Measurements from ENCODE around the gene BCAS1.
A peak's percentile ranks its signal among the peaks of the same experiment; 100 is the strongest.

Gene BCAS1

DNA sequence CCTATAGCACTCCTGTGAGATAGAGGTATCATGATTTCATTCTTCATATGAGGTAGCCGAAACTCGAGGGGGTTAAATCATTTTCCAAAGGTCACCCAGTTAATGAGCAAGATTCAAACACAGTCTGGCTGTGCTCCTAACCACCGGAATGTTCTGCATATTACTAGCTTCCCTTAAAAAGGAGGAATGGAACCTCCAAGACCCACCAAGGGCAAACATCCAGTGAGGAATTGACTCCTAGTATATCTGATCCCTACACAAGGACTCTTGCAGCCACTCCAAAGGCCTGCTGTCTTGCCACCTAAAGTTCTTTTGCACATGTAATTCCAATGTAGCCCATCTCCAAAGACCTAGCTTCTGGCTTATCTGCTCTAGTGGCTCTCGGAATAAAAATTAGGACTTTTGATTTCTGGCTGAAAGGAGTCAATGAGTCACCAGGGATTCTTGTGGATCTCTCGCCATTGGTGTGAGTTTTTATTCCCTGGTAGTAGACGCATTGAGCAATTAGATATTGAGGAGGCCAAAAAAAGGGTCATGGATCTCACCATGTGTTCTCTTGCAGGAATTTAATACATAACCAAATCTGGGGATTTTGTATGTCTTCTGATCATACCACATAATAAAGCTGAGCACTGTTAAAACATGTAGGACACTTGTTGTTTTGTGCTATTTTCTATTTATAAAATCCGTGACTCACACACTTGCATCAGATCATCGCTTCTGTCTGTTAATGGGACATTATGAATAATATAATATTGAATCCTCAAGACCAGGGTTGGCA lies 9.1 kb downstream of the BCAS1 start:
- H3K36me3 Mint-ChIP-seq (ENCODE audit: low read depth): no peaks in the 10 kb centered on the region
- no peak for DNase-seq (ENCODE audit: low spot score)
- peaks cover under 1% of the 10 kb centered on the region for H3K4me1 Mint-ChIP-seq (ENCODE audit: low read depth)
- peaks cover under 1% of the 10 kb centered on the region for H3K27me3 Mint-ChIP-seq (ENCODE audit: low read depth)
- H3K4me3 Mint-ChIP-seq: no peak overlapping the region
- no peak overlapping the region for H3K27ac Mint-ChIP-seq
- H3K9me3 Mint-ChIP-seq: no peaks in the 10 kb centered on the region

- Mint-ChIP-seq H3K36me3 (ENCODE audit: low read depth) (no peaks in the 10 kb centered on the region), H3K27me3 (ENCODE audit: low read depth) (peaks cover 3% of the 10 kb centered on the region), H3K4me1 (ENCODE audit: low read depth) (no peaks in the 10 kb centered on the region), H3K4me3 (no peak overlapping the region), H3K27ac (no peak overlapping the region), H3K9me3 (no peaks in the 10 kb centered on the region)
- no peak for DNase-seq (ENCODE audit: low spot score)
Observed at GRCh38 chr20:54059691-54060364, 10.6 kb downstream of the BCAS1 start.

GRCh38 chr20:54058420-54059139 lies 11.8 kb downstream of the BCAS1 start:
- H3K4me1 Mint-ChIP-seq (ENCODE audit: low read depth): no peaks in the 10 kb centered on the region
- H3K36me3 Mint-ChIP-seq (ENCODE audit: low read depth): no peaks in the 10 kb centered on the region
- H3K27ac Mint-ChIP-seq: no peak overlapping the region
- DNase-seq (ENCODE audit: low spot score): no peak
- no peak overlapping the region for H3K4me3 Mint-ChIP-seq
- peaks cover 3% of the 10 kb centered on the region for H3K27me3 Mint-ChIP-seq (ENCODE audit: low read depth)
- no peaks in the 10 kb centered on the region for H3K9me3 Mint-ChIP-seq

GRCh38 chr20:54056762-54057639 lies 13.4 kb downstream of the BCAS1 start:
- Mint-ChIP-seq H3K27ac (no peak overlapping the region), H3K27me3 (ENCODE audit: low read depth) (peaks cover 5% of the 10 kb centered on the region), H3K9me3 (no peaks in the 10 kb centered on the region), H3K36me3 (ENCODE audit: low read depth) (no peaks in the 10 kb centered on the region), H3K4me1 (ENCODE audit: low read depth) (no peaks in the 10 kb centered on the region), H3K4me3 (no peak overlapping the region)
- DNase-seq (ENCODE audit: low spot score): no peak

DNA sequence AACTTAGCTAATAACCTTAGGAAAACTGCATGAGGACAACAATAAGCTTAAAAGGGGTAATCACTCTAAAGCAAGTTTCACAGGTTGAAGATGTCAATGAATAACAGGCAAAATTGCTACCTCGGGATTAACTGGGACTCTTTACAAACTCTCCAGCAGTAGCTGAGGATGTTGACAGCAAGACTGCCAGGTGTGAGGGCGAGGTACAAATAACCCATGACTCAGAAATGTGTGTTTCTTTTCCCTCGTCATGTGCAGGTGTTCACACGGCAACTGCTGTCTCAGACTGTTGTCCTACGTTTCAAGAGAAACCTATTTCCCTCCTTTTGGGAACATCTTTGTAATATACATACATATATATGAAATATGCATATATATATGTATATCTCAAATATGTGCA lies 15.9 kb downstream of the BCAS1 start:
- peaks cover 7% of the 10 kb centered on the region for H3K27me3 Mint-ChIP-seq (ENCODE audit: low read depth)
- H3K9me3 Mint-ChIP-seq: no peaks in the 10 kb centered on the region
- no peak overlapping the region for H3K4me3 Mint-ChIP-seq
- H3K27ac Mint-ChIP-seq: no peak overlapping the region
- no peak for DNase-seq (ENCODE audit: low spot score)
- H3K4me1 Mint-ChIP-seq (ENCODE audit: low read depth): no peaks in the 10 kb centered on the region
- no peaks in the 10 kb centered on the region for H3K36me3 Mint-ChIP-seq (ENCODE audit: low read depth)

DNA sequence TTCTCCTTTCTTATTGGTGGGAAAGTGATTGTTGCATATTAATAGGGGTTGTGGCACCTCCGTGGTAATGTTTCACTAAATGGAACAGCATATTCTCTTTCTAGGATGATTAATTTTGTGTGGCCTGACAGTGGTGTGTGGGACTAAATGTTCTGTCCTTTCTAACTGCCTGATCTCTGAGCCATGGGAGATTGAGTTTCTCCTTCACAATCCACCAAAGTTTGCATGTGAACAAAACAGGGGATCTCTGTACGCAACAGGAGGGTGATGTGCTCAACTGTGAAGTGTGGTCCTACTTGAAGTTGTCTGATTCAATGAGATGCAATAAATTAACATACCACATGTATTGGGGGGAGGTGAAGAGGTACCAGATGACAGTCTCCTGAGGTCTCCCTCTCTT lies 19.3 kb downstream of the BCAS1 start:
- H3K9me3 Mint-ChIP-seq: peaks cover 15% of the 10 kb centered on the region

GRCh38 chr20:54048891-54049545 lies 21.4 kb downstream of the BCAS1 start:
- H3K9me3 Mint-ChIP-seq: peaks cover 24% of the 10 kb centered on the region
- H3K4me3 Mint-ChIP-seq: no peak overlapping the region
- H3K36me3 Mint-ChIP-seq (ENCODE audit: low read depth): peaks cover 6% of the 10 kb centered on the region

More for the DNA sequence above, 19.3 kb downstream of the BCAS1 start:
- Mint-ChIP-seq H3K4me1 (ENCODE audit: low read depth) (peaks cover 9% of the 10 kb centered on the region), H3K27ac (no peak overlapping the region), H3K27me3 (ENCODE audit: low read depth) (peaks cover 7% of the 10 kb centered on the region), H3K4me3 (no peak overlapping the region), H3K36me3 (ENCODE audit: low read depth) (peaks cover 4% of the 10 kb centered on the region)
- no peak for DNase-seq (ENCODE audit: low spot score)

GRCh38 chr20:54048481-54048880 lies 21.9 kb downstream of the BCAS1 start:
- no peak for DNase-seq (ENCODE audit: low spot score)
- peaks cover 4% of the 10 kb centered on the region for H3K27me3 Mint-ChIP-seq (ENCODE audit: low read depth)
- peaks cover 14% of the 10 kb centered on the region for H3K4me1 Mint-ChIP-seq (ENCODE audit: low read depth)
- H3K27ac Mint-ChIP-seq: no peak overlapping the region
- peaks cover 6% of the 10 kb centered on the region for H3K36me3 Mint-ChIP-seq (ENCODE audit: low read depth)
- H3K4me3 Mint-ChIP-seq: no peak overlapping the region
- peaks cover 24% of the 10 kb centered on the region for H3K9me3 Mint-ChIP-seq

More at GRCh38 chr20:54048891-54049545, 21.4 kb downstream of the BCAS1 start:
- no peak for DNase-seq (ENCODE audit: low spot score)
- H3K27ac Mint-ChIP-seq: no peak overlapping the region
- peaks cover 12% of the 10 kb centered on the region for H3K4me1 Mint-ChIP-seq (ENCODE audit: low read depth)
- peaks cover 4% of the 10 kb centered on the region for H3K27me3 Mint-ChIP-seq (ENCODE audit: low read depth)

DNA sequence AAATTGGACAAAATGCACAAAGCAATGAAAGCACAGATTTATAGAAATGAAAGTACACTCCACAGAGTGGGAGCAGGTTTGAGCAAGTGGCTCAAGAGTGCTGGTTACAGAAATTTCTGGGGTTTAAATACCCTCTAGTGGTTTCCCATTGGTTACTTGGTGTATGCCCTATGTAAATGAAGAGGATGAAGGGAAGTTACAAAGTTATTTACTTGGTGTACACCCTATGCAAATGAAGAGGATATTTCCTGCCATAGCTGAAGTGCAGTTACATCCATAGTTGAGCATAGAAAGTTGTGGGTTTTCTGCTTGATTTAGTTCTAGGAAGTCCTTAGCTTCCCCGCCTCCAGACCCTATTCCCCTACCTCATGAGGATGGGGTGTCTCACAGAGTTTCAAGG lies 22.7 kb downstream of the BCAS1 start:
- Mint-ChIP-seq H3K4me3 (no peak overlapping the region), H3K9me3 (peaks cover 24% of the 10 kb centered on the region), H3K36me3 (ENCODE audit: low read depth) (peaks cover 6% of the 10 kb centered on the region), H3K27ac (peak overlapping the region; percentile 65), H3K4me1 (ENCODE audit: low read depth) (peaks cover 18% of the 10 kb centered on the region), H3K27me3 (ENCODE audit: low read depth) (peaks cover 2% of the 10 kb centered on the region)
- no peak for DNase-seq (ENCODE audit: low spot score)

GRCh38 chr20:54047048-54047447 lies 23.3 kb downstream of the BCAS1 start:
- H3K4me3 Mint-ChIP-seq: no peak overlapping the region
- no peak overlapping the region for H3K27ac Mint-ChIP-seq
- peaks cover 24% of the 10 kb centered on the region for H3K9me3 Mint-ChIP-seq
- peaks cover 18% of the 10 kb centered on the region for H3K4me1 Mint-ChIP-seq (ENCODE audit: low read depth)
- no peak for DNase-seq (ENCODE audit: low spot score)
- peaks cover 2% of the 10 kb centered on the region for H3K27me3 Mint-ChIP-seq (ENCODE audit: low read depth)
- peaks cover 6% of the 10 kb centered on the region for H3K36me3 Mint-ChIP-seq (ENCODE audit: low read depth)

DNA sequence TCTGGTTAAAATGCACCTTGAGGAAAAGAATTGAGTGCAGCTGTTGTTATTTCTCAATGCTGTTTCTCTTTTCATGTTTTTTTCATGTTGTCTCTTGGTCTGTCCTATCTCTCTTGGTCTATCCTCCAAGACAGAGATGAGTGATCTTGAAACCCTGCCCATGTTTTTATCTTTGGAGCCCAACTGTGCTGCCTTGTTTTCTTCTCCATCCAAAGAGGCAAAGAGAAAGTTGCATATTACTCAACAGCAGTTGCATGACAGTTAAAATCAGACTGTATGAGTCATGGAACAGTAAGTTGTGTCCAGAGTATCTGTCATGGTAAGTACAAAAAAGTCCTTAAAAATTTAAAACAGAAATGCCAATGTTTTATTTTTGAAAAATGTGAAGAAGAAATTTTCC lies 26.2 kb downstream of the BCAS1 start:
- Mint-ChIP-seq H3K9me3 (peaks cover 24% of the 10 kb centered on the region), H3K27ac (peak overlapping the region; percentile 62), H3K36me3 (ENCODE audit: low read depth) (peaks cover 6% of the 10 kb centered on the region), H3K4me3 (peak overlapping the region; percentile 44), H3K4me1 (ENCODE audit: low read depth) (peaks cover 18% of the 10 kb centered on the region), H3K27me3 (ENCODE audit: low read depth) (no peaks in the 10 kb centered on the region)
- peak; percentile 53 for DNase-seq (ENCODE audit: low spot score)

GRCh38 chr20:54043076-54043967 lies 27.1 kb downstream of the BCAS1 start:
- peaks cover 24% of the 10 kb centered on the region for H3K9me3 Mint-ChIP-seq
- peaks cover 6% of the 10 kb centered on the region for H3K36me3 Mint-ChIP-seq (ENCODE audit: low read depth)
- DNase-seq (ENCODE audit: low spot score): peak; percentile 28
- H3K4me1 Mint-ChIP-seq (ENCODE audit: low read depth): peaks cover 18% of the 10 kb centered on the region
- no peak overlapping the region for H3K4me3 Mint-ChIP-seq
- H3K27ac Mint-ChIP-seq: no peak overlapping the region
- H3K27me3 Mint-ChIP-seq (ENCODE audit: low read depth): no peaks in the 10 kb centered on the region
